ENCODE data around the gene OSBP2. TPM values are rescaled to one million over a fixed set of nuclear protein-coding genes. Genes with fewer than 3 reads are reported as not detected.

OSBP2 gene
- polyA plus RNA-seq, 2 of the 4 experiments (the other 2 are of a cell fraction) = 2.7 to 6.0 TPM

DNA sequence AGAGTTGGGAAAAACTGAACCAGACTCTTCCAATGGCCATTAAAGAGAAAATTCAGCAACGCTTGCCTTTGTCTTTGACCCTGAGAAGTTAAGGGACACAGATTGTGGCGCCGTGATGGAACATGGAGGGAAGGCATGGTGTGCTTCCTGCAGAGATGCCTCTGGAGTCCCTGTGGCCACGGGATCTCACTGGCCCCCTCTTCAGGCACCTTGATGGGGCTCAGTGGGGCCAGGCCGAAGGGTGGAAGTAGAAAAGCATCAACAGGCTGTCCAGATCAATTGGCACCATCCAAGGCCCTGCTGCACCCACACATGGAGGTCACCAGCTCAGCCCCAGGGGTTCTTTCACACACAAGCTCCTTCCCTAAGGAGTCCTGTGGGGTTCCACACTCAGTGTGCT is 231.0 kb downstream of the OSBP2 start:
- WGBS (ENCODE audit: missing lambda C conversion rate) = 100% methylated on average over 5 of the region's 5 CpGs
- Histone ChIP-seq H3K4me2 (no peak overlapping the region), H3K4me1 (peaks cover 7% of the 10 kb centered on the region; the same call in 1 of the 3 replicates), H3K9me3 (no peaks in the 10 kb centered on the region), H3K4me3 (no peak overlapping the region), H3K27ac (no peak overlapping the region)
- POLR2A ChIA-PET = no interaction called here
- ATAC-seq (no peak), DNase-seq (ENCODE audit: low read depth in 1 of 2, low spot score in 1 of 2) (no peak), FAIRE-seq (no peak)
- CTCF ChIA-PET = interaction anchor here (0.5 to 1.2 kb wide), 3 partner anchors 162 to 1336 kb away, joined by 3 to 5 read pairs (median 4); no protein-coding TSS in a partner anchor
- no peak for TF ChIP-seq KDM1A (IDR thresholded peaks at IDR 0.05; ENCODE audit: low read depth)
- no peak for TF ChIP-seq CBX2 (IDR thresholded peaks at IDR 0.05; ENCODE audit: borderline replicate concordance, low read depth)
- TF ChIP-seq HEYL (CRISPR knock-in tag; IDR thresholded peaks at IDR 0.05) = no peak

DNA sequence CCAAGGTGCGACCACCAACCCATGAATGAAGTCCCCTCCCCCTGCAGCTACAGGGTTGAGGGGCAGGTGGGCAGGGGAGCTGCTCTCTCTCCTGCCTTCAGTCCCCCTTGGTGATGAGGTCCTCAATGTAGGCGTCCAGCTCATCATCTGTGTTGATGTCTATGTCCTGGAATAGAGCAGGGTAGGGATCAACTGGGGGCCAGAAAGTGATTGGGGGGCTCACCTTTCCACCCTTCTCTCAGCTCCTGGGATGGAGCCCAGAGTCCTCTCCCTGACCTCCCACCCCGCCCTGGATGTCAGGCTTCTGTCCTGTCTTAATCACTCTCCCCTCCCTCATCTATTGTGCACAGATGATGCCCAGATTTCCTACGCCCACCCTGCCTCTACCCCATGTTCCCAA is 232.0 kb downstream of the OSBP2 start:
- no peaks in the 10 kb centered on the region for H3K9me3 ChIP-seq
- ChIA-PET CTCF (interaction anchor here (0.8 to 1.2 kb wide), 2 partner anchors 24 to 163 kb away, joined by 3 read pairs; no protein-coding TSS in a partner anchor), POLR2A (no interaction called here)
- H3K4me3 ChIP-seq = no peak overlapping the region
- ATAC-seq (no peak), FAIRE-seq (no peak), DNase-seq (ENCODE audit: low read depth in 1 of 2, low spot score in 1 of 2) (no peak)
- 92% methylated on average over 4 of the region's 4 CpGs for WGBS (ENCODE audit: missing lambda C conversion rate)
- TF ChIP-seq JUN (IDR thresholded peaks at IDR 0.05) = no peak
- no peak for TF ChIP-seq HOXB13 (CRISPR knock-in tag; IDR thresholded peaks at IDR 0.05; ENCODE audit: low read depth)
- no peak for TF ChIP-seq NPAS2 (CRISPR knock-in tag; IDR thresholded peaks at IDR 0.05; ENCODE audit: borderline replicate concordance)
- TF ChIP-seq, protein P1, sequence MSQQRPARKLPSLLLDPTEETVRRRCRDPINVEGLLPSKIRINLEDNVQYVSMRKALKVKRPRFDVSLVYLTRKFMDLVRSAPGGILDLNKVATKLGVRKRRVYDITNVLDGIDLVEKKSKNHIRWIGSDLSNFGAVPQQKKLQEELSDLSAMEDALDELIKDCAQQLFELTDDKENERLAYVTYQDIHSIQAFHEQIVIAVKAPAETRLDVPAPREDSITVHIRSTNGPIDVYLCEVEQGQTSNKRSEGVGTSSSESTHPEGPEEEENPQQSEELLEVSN (IDR thresholded peaks at IDR 0.05; ENCODE audit: borderline replicate concordance, low read depth) = no peak
- no peak for TF ChIP-seq SMC3 (IDR thresholded peaks at IDR 0.05)
- TF ChIP-seq, protein P2, sequence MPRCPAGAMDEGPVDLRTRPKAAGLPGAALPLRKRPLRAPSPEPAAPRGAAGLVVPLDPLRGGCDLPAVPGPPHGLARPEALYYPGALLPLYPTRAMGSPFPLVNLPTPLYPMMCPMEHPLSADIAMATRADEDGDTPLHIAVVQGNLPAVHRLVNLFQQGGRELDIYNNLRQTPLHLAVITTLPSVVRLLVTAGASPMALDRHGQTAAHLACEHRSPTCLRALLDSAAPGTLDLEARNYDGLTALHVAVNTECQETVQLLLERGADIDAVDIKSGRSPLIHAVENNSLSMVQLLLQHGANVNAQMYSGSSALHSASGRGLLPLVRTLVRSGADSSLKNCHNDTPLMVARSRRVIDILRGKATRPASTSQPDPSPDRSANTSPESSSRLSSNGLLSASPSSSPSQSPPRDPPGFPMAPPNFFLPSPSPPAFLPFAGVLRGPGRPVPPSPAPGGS (IDR thresholded peaks at IDR 0.05) = no peak
- no peak for TF ChIP-seq EHF (CRISPR knock-in tag; IDR thresholded peaks at IDR 0.05)
- no peak for TF ChIP-seq CBX8 (IDR thresholded peaks at IDR 0.05)
- no peak for TF ChIP-seq RNF2 (IDR thresholded peaks at IDR 0.05; ENCODE audit: borderline replicate concordance, low read depth)
- TF ChIP-seq, protein P3, sequence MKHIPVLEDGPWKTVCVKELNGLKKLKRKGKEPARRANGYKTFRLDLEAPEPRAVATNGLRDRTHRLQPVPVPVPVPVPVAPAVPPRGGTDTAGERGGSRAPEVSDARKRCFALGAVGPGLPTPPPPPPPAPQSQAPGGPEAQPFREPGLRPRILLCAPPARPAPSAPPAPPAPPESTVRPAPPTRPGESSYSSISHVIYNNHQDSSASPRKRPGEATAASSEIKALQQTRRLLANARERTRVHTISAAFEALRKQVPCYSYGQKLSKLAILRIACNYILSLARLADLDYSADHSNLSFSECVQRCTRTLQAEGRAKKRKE (CRISPR knock-in tag; IDR thresholded peaks at IDR 0.05; ENCODE audit: low read depth) = no peak
- TF ChIP-seq FOXS1 (CRISPR knock-in tag; IDR thresholded peaks at IDR 0.05) = no peak
- no peak for TF ChIP-seq ZC3H11A (IDR thresholded peaks at IDR 0.05)
- H3K27ac ChIP-seq = no peak overlapping the region
- H3K4me1 ChIP-seq = no peaks in the 10 kb centered on the region
- no peak overlapping the region for H3K4me2 ChIP-seq

DNA sequence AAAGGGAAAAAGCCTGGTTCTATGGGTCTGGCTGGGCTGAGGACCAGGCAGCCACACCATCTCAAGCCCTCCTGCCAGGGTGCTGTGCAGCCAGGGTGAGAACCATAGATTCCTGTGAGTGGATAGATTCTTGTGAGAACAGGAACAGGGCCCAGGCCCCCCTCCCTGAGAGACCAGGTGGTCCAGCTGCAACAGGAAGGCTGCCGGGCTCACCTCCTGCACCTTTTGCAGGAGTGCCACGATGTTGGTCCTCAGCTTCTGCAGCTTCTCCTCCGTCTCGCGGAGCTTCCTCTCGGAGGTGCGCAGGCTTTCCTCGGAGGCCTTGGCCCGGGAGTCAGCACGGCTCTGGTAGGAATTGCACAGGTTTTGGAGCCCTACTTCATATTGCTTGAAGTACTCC is 233.1 kb downstream of the OSBP2 start:
- H3K4me1 ChIP-seq = no peaks in the 10 kb centered on the region
- no peak overlapping the region for H3K27ac ChIP-seq
- CTCF ChIA-PET = no interaction called here
- ATAC-seq (no peak), DNase-seq (ENCODE audit: low read depth in 1 of 2, low spot score in 1 of 2) (no peak), FAIRE-seq (no peak)
- no peak overlapping the region for H3K4me2 ChIP-seq
- 92% methylated on average over 9 of the region's 10 CpGs for WGBS (ENCODE audit: missing lambda C conversion rate)
- POLR2A ChIA-PET = no interaction called here
- H3K4me3 ChIP-seq = no peak overlapping the region
- H3K9me3 ChIP-seq = no peaks in the 10 kb centered on the region
- TF ChIP-seq HDAC2 (IDR thresholded peaks at IDR 0.05) (no peak), ZSCAN20 (CRISPR knock-in tag; IDR thresholded peaks at IDR 0.05) (no peak), HOXB13 (CRISPR knock-in tag; IDR thresholded peaks at IDR 0.05; ENCODE audit: low read depth) (no peak), RAD21 (conservative IDR thresholded peaks at IDR 0.05 in 1 of 2, IDR thresholded peaks at IDR 0.05 in 1 of 2) (no peak), FOSB (CRISPR knock-in tag; IDR thresholded peaks at IDR 0.05) (no peak), NPAS2 (CRISPR knock-in tag; IDR thresholded peaks at IDR 0.05; ENCODE audit: borderline replicate concordance) (no peak), GATA3 (IDR thresholded peaks at IDR 0.05; ENCODE audit: borderline replicate concordance) (no peak), CBX8 (IDR thresholded peaks at IDR 0.05) (no peak), HEYL (CRISPR knock-in tag; IDR thresholded peaks at IDR 0.05) (no peak), EHF (CRISPR knock-in tag; IDR thresholded peaks at IDR 0.05) (no peak), FOXS1 (CRISPR knock-in tag; IDR thresholded peaks at IDR 0.05) (no peak), SREBF2 (IDR thresholded peaks at IDR 0.05) (no peak), TP53 (CRISPR knock-in tag; IDR thresholded peaks at IDR 0.05) (no peak), PHF8 (IDR thresholded peaks at IDR 0.05; ENCODE audit: borderline replicate concordance, low read depth) (no peak)
- TF ChIP-seq, protein P3 (CRISPR knock-in tag; IDR thresholded peaks at IDR 0.05; ENCODE audit: low read depth) = no peak
- TF ChIP-seq, protein P4, sequence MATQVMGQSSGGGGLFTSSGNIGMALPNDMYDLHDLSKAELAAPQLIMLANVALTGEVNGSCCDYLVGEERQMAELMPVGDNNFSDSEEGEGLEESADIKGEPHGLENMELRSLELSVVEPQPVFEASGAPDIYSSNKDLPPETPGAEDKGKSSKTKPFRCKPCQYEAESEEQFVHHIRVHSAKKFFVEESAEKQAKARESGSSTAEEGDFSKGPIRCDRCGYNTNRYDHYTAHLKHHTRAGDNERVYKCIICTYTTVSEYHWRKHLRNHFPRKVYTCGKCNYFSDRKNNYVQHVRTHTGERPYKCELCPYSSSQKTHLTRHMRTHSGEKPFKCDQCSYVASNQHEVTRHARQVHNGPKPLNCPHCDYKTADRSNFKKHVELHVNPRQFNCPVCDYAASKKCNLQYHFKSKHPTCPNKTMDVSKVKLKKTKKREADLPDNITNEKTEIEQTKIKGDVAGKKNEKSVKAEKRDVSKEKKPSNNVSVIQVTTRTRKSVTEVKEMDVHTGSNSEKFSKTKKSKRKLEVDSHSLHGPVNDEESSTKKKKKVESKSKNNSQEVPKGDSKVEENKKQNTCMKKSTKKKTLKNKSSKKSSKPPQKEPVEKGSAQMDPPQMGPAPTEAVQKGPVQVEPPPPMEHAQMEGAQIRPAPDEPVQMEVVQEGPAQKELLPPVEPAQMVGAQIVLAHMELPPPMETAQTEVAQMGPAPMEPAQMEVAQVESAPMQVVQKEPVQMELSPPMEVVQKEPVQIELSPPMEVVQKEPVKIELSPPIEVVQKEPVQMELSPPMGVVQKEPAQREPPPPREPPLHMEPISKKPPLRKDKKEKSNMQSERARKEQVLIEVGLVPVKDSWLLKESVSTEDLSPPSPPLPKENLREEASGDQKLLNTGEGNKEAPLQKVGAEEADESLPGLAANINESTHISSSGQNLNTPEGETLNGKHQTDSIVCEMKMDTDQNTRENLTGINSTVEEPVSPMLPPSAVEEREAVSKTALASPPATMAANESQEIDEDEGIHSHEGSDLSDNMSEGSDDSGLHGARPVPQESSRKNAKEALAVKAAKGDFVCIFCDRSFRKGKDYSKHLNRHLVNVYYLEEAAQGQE (IDR thresholded peaks at IDR 0.05) = no peak
- TF ChIP-seq, protein P1 (IDR thresholded peaks at IDR 0.05; ENCODE audit: borderline replicate concordance, low read depth) = no peak

Data from A549 (cell line).